Measurements from ENCODE around the gene SLIT3. TPM values are rescaled to one million over a fixed set of nuclear protein-coding genes. Genes with fewer than 3 reads are reported as not detected.

SLIT3 gene
- total and polyA plus RNA-seq, 2 experiments from 2014 or later = 0.59 to 0.71 TPM

DNA sequence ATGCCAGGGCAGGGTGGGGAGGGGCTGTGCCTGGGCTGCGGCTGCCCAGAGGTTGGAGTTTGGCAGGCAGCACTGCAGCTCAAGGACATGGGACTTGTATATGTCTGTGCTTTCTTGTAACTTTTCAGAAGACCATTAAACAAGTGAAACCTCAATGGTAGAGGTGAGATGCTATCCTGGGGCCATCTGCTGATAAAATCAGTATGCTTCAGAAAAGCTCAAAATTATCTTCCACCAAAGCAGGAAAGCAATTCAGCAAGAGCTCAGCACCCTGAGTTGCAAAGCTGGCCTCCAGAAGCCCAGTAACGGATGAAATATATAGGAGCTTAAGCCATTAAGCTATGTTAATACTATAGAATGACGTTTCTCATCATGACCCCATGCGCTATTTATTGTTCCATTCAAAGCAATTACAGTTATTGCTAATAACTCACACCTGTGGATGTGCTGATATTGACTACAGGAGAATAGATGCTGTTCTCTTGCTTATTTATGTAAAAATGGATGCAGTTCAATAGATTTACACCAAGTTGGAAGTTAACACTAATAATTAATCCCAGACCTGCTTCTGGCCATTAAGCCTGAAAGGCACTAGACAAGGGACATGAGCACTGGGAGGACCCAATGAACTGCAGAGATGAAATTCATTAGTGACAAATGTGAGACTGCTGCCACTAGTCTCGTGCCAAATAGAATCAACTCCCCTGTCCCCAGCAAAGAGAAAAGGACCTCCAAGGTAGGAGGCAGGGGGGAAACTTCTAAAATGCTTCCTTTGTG lies 405.5 kb downstream of the SLIT3 start:
- no peaks in the 10 kb centered on the region for H3F3A ChIP-seq (replicated peaks; ENCODE audit: low read depth)
- no peaks in the 10 kb centered on the region for H4K20me1 ChIP-seq (replicated peaks; ENCODE audit: insufficient read depth)
- no peak overlapping the region for H3K27ac ChIP-seq (ENCODE audit: low read depth)
- H3K36me3 ChIP-seq (ENCODE audit: insufficient read depth) = no peaks in the 10 kb centered on the region
- H2AFZ ChIP-seq = no peak overlapping the region
- no peak for ATAC-seq
- no peaks in the 10 kb centered on the region for H3K4me1 ChIP-seq (ENCODE audit: insufficient read depth)
- no peak overlapping the region for H3K4me3 ChIP-seq
- no peak for TF ChIP-seq ZNF114 (CRISPR knock-in tag; IDR thresholded peaks at IDR 0.05)
- no peak for TF ChIP-seq EZH2phosphoT487 (IDR thresholded peaks at IDR 0.05; ENCODE audit: unreplicated experiment)
- TF ChIP-seq, protein P1, sequence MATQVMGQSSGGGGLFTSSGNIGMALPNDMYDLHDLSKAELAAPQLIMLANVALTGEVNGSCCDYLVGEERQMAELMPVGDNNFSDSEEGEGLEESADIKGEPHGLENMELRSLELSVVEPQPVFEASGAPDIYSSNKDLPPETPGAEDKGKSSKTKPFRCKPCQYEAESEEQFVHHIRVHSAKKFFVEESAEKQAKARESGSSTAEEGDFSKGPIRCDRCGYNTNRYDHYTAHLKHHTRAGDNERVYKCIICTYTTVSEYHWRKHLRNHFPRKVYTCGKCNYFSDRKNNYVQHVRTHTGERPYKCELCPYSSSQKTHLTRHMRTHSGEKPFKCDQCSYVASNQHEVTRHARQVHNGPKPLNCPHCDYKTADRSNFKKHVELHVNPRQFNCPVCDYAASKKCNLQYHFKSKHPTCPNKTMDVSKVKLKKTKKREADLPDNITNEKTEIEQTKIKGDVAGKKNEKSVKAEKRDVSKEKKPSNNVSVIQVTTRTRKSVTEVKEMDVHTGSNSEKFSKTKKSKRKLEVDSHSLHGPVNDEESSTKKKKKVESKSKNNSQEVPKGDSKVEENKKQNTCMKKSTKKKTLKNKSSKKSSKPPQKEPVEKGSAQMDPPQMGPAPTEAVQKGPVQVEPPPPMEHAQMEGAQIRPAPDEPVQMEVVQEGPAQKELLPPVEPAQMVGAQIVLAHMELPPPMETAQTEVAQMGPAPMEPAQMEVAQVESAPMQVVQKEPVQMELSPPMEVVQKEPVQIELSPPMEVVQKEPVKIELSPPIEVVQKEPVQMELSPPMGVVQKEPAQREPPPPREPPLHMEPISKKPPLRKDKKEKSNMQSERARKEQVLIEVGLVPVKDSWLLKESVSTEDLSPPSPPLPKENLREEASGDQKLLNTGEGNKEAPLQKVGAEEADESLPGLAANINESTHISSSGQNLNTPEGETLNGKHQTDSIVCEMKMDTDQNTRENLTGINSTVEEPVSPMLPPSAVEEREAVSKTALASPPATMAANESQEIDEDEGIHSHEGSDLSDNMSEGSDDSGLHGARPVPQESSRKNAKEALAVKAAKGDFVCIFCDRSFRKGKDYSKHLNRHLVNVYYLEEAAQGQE (IDR thresholded peaks at IDR 0.05; ENCODE audit: unreplicated experiment) = no peak
- no peak for TF ChIP-seq CREB1 (CRISPR knock-in tag; IDR thresholded peaks at IDR 0.05; ENCODE audit: low read depth)
- TF ChIP-seq JUNB (IDR thresholded peaks at IDR 0.05; ENCODE audit: unreplicated experiment) = no peak
- no peak for TF ChIP-seq ZNF331 (CRISPR knock-in tag; IDR thresholded peaks at IDR 0.05; ENCODE audit: low read depth)
- no peak for TF ChIP-seq STAT1 (IDR thresholded peaks at IDR 0.05; ENCODE audit: unreplicated experiment)
- TF ChIP-seq, protein P2, sequence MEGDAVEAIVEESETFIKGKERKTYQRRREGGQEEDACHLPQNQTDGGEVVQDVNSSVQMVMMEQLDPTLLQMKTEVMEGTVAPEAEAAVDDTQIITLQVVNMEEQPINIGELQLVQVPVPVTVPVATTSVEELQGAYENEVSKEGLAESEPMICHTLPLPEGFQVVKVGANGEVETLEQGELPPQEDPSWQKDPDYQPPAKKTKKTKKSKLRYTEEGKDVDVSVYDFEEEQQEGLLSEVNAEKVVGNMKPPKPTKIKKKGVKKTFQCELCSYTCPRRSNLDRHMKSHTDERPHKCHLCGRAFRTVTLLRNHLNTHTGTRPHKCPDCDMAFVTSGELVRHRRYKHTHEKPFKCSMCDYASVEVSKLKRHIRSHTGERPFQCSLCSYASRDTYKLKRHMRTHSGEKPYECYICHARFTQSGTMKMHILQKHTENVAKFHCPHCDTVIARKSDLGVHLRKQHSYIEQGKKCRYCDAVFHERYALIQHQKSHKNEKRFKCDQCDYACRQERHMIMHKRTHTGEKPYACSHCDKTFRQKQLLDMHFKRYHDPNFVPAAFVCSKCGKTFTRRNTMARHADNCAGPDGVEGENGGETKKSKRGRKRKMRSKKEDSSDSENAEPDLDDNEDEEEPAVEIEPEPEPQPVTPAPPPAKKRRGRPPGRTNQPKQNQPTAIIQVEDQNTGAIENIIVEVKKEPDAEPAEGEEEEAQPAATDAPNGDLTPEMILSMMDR (conservative IDR thresholded peaks at IDR 0.05; ENCODE audit: low read depth in 2 of 2) = no peak
- TF ChIP-seq, protein P3, sequence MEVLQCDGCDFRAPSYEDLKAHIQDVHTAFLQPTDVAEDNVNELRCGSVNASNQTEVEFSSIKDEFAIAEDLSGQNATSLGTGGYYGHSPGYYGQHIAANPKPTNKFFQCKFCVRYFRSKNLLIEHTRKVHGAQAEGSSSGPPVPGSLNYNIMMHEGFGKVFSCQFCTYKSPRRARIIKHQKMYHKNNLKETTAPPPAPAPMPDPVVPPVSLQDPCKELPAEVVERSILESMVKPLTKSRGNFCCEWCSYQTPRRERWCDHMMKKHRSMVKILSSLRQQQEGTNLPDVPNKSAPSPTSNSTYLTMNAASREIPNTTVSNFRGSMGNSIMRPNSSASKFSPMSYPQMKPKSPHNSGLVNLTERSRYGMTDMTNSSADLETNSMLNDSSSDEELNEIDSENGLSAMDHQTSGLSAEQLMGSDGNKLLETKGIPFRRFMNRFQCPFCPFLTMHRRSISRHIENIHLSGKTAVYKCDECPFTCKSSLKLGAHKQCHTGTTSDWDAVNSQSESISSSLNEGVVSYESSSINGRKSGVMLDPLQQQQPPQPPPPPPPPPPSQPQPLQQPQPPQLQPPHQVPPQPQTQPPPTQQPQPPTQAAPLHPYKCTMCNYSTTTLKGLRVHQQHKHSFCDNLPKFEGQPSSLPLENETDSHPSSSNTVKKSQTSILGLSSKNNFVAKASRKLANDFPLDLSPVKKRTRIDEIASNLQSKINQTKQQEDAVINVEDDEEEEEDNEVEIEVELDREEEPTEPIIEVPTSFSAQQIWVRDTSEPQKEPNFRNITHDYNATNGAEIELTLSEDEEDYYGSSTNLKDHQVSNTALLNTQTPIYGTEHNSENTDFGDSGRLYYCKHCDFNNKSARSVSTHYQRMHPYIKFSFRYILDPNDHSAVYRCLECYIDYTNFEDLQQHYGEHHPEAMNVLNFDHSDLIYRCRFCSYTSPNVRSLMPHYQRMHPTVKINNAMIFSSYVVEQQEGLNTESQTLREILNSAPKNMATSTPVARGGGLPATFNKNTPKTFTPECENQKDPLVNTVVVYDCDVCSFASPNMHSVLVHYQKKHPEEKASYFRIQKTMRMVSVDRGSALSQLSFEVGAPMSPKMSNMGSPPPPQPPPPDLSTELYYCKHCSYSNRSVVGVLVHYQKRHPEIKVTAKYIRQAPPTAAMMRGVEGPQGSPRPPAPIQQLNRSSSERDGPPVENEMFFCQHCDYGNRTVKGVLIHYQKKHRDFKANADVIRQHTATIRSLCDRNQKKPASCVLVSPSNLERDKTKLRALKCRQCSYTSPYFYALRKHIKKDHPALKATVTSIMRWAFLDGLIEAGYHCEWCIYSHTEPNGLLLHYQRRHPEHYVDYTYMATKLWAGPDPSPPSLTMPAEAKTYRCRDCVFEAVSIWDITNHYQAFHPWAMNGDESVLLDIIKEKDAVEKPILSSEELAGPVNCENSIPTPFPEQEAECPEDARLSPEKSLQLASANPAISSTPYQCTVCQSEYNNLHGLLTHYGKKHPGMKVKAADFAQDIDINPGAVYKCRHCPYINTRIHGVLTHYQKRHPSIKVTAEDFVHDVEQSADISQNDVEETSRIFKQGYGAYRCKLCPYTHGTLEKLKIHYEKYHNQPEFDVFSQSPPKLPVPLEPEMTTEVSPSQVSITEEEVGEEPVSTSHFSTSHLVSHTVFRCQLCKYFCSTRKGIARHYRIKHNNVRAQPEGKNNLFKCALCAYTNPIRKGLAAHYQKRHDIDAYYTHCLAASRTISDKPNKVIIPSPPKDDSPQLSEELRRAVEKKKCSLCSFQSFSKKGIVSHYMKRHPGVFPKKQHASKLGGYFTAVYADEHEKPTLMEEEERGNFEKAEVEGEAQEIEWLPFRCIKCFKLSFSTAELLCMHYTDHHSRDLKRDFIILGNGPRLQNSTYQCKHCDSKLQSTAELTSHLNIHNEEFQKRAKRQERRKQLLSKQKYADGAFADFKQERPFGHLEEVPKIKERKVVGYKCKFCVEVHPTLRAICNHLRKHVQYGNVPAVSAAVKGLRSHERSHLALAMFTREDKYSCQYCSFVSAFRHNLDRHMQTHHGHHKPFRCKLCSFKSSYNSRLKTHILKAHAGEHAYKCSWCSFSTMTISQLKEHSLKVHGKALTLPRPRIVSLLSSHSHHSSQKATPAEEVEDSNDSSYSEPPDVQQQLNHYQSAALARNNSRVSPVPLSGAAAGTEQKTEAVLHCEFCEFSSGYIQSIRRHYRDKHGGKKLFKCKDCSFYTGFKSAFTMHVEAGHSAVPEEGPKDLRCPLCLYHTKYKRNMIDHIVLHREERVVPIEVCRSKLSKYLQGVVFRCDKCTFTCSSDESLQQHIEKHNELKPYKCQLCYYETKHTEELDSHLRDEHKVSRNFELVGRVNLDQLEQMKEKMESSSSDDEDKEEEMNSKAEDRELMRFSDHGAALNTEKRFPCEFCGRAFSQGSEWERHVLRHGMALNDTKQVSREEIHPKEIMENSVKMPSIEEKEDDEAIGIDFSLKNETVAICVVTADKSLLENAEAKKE (CRISPR knock-in tag; IDR thresholded peaks at IDR 0.05) = no peak
- no peaks in the 10 kb centered on the region for H3K79me2 ChIP-seq (replicated peaks; ENCODE audit: insufficient read depth)
- no peak overlapping the region for H3K4me3 Mint-ChIP-seq
- no peaks in the 10 kb centered on the region for H3K36me3 Mint-ChIP-seq (ENCODE audit: low read depth)
- no peaks in the 10 kb centered on the region for H3K9me2 ChIP-seq (ENCODE audit: insufficient read depth)
- DNase-seq (ENCODE audit: low spot score) = no peak
- peaks cover 14% of the 10 kb centered on the region; the same call in 2 of the 3 replicates for H3K4me1 Mint-ChIP-seq
- H3K4me2 ChIP-seq = no peak overlapping the region
- no peak overlapping the region for H3K27ac Mint-ChIP-seq
- H3K27me3 Mint-ChIP-seq (ENCODE audit: insufficient read depth, low read depth, poor library complexity) = peaks cover 3% of the 10 kb centered on the region
- no peaks in the 10 kb centered on the region for H3K27me3 ChIP-seq (ENCODE audit: insufficient read depth)
- no peaks in the 10 kb centered on the region for H3K9me3 Mint-ChIP-seq

Data from GM23338 (cell line).